Subcutaneous abdominal adipose tissue (tissue), 5 donors: ENCODE results near the gene SEMA6D.

Source experiments
- H3K27ac ChIP-seq: one replicate; pipeline ENCODE4 v1.7.0; 2013; ENCODE audit warnings: low read depth, mild to moderate bottlenecking, inconsistent platforms, low read length, moderate library complexity
- H3K27me3 ChIP-seq, 5 donors: one replicate each; pipeline ENCODE4 v1.7.0; 2013; ENCODE audit warnings: low read length in 5 of 5, inconsistent platforms in 1 of 5; ENCODE audit not compliant: control insufficient read depth in 5 of 5, insufficient read depth in 4 of 5
- H3K36me3 ChIP-seq, 5 donors: one replicate each; pipeline ENCODE4 v1.7.0; 2013; ENCODE audit warnings: low read length in 5 of 5; ENCODE audit not compliant: control insufficient read depth in 5 of 5, insufficient read depth in 5 of 5
- H3K4me1 ChIP-seq, 5 donors: one replicate each; pipeline ENCODE4 v1.7.0; 2013; ENCODE audit warnings: low read length in 5 of 5, mild to moderate bottlenecking in 3 of 5, moderate library complexity in 1 of 5; ENCODE audit not compliant: control insufficient read depth in 5 of 5, insufficient read depth in 5 of 5
- H3K4me3 ChIP-seq, 5 donors: one replicate each; pipeline ENCODE4 v1.7.0; 2013; ENCODE audit warnings: low read length in 5 of 5, low read depth in 1 of 5
- H3K9ac ChIP-seq, 5 donors: one replicate each; pipeline ENCODE4 v1.7.0; 2013; ENCODE audit warnings: low read length in 5 of 5, mild to moderate bottlenecking in 4 of 5, moderate library complexity in 3 of 5
- H3K9me3 ChIP-seq, 5 donors: one replicate each; pipeline ENCODE4 v1.7.0; 2013; ENCODE audit warnings: low read length in 5 of 5; ENCODE audit not compliant: control insufficient read depth in 5 of 5
- donor health status: healthy.
- donor health status: healthy.
- donor health status: healthy.
- donor health status: healthy.
- donor health status: healthy.

The SEMA6D gene

GRCh38 chr15:47688573-47689086, 28.7 kb upstream of the SEMA6D start:
- H3K27me3 ChIP-seq = no peaks in the 10 kb centered on the region
- no peaks in the 10 kb centered on the region for H3K4me1 ChIP-seq
- H3K27ac ChIP-seq = no peak overlapping the region
- no peaks in the 10 kb centered on the region for H3K36me3 ChIP-seq
- no peak overlapping the region for H3K9ac ChIP-seq
- H3K4me3 ChIP-seq = no peak overlapping the region
- no peaks in the 10 kb centered on the region for H3K9me3 ChIP-seq

GRCh38 chr15:47689660-47690059, 27.6 kb upstream of the SEMA6D start:
- Histone ChIP-seq H3K4me3 (no peak overlapping the region), H3K9ac (no peak overlapping the region), H3K27me3 (no peaks in the 10 kb centered on the region), H3K36me3 (no peaks in the 10 kb centered on the region), H3K4me1 (no peaks in the 10 kb centered on the region), H3K9me3 (no peaks in the 10 kb centered on the region), H3K27ac (no peak overlapping the region)

- no peak overlapping the region for H3K27ac ChIP-seq
- H3K4me3 ChIP-seq = no peak overlapping the region
- no peak overlapping the region for H3K9ac ChIP-seq
- H3K36me3 ChIP-seq = no peaks in the 10 kb centered on the region
- H3K9me3 ChIP-seq = no peaks in the 10 kb centered on the region
- no peaks in the 10 kb centered on the region for H3K27me3 ChIP-seq
- H3K4me1 ChIP-seq = no peaks in the 10 kb centered on the region
Measured at GRCh38 chr15:47691882-47692281, 25.4 kb upstream of the SEMA6D start.

- Histone ChIP-seq H3K4me3 (no peak overlapping the region), H3K27ac (no peak overlapping the region), H3K4me1 (no peaks in the 10 kb centered on the region), H3K9ac (no peak overlapping the region), H3K27me3 (no peaks in the 10 kb centered on the region), H3K9me3 (no peaks in the 10 kb centered on the region), H3K36me3 (no peaks in the 10 kb centered on the region)
Measured at GRCh38 chr15:47696351-47696750, 21.0 kb upstream of the SEMA6D start.

GRCh38 chr15:47705281-47705997, 11.9 kb upstream of the SEMA6D start:
- H3K9me3 ChIP-seq = no peaks in the 10 kb centered on the region
- no peak overlapping the region for H3K9ac ChIP-seq
- no peaks in the 10 kb centered on the region for H3K36me3 ChIP-seq
- no peak overlapping the region for H3K4me3 ChIP-seq
- H3K27me3 ChIP-seq = no peaks in the 10 kb centered on the region
- no peak overlapping the region for H3K27ac ChIP-seq
- peaks cover 0 to 9% (median 0%) of the 10 kb centered on the region in 5 donors for H3K4me1 ChIP-seq

- no peaks in the 10 kb centered on the region for H3K9me3 ChIP-seq
Measured at GRCh38 chr15:47707391-47707790, 9.9 kb upstream of the SEMA6D start.

GRCh38 chr15:47708161-47708980, 8.9 kb upstream of the SEMA6D start:
- no peaks in the 10 kb centered on the region for H3K27me3 ChIP-seq
- no peaks in the 10 kb centered on the region for H3K36me3 ChIP-seq
- H3K9me3 ChIP-seq = no peaks in the 10 kb centered on the region
- peaks cover 0 to 13% (median 0%) of the 10 kb centered on the region in 5 donors for H3K4me1 ChIP-seq
- no peak overlapping the region for H3K9ac ChIP-seq
- no peak overlapping the region for H3K4me3 ChIP-seq
- no peak overlapping the region for H3K27ac ChIP-seq

More at GRCh38 chr15:47707391-47707790, 9.9 kb upstream of the SEMA6D start:
- no peak overlapping the region for H3K4me3 ChIP-seq
- H3K27ac ChIP-seq = no peak overlapping the region
- H3K27me3 ChIP-seq = no peaks in the 10 kb centered on the region
- H3K4me1 ChIP-seq = peaks cover 0 to 13% (median 0%) of the 10 kb centered on the region in 5 donors
- H3K9ac ChIP-seq = no peak overlapping the region
- no peaks in the 10 kb centered on the region for H3K36me3 ChIP-seq

GRCh38 chr15:47711655-47712054, 5.7 kb upstream of the SEMA6D start:
- peaks cover 0 to 26% (median 15%) of the 10 kb centered on the region in 5 donors for H3K4me1 ChIP-seq
- no peak overlapping the region for H3K27ac ChIP-seq
- H3K4me3 ChIP-seq = no peak overlapping the region
- H3K27me3 ChIP-seq = no peaks in the 10 kb centered on the region
- no peaks in the 10 kb centered on the region for H3K9me3 ChIP-seq
- H3K9ac ChIP-seq = no peak overlapping the region
- H3K36me3 ChIP-seq = no peaks in the 10 kb centered on the region

- Histone ChIP-seq H3K4me3 (peak overlapping the region in 2 of 5 donors; percentile 46 to 51), H3K9ac (no peak overlapping the region)
Measured at GRCh38 chr15:47715402-47715801, 1.9 kb upstream of the SEMA6D start.

GRCh38 chr15:47715856-47716445, 1.4 kb upstream of the SEMA6D start:
- H3K27me3 ChIP-seq = no peaks in the 10 kb centered on the region
- H3K9ac ChIP-seq = peak overlapping the region in 2 of 5 donors; percentile 14 to 64
- H3K4me3 ChIP-seq = peak overlapping the region; percentile 30 to 83 (median 51)
- H3K9me3 ChIP-seq = no peaks in the 10 kb centered on the region
- peak overlapping the region; percentile 64 for H3K27ac ChIP-seq
- peaks cover 3 to 47% (median 35%) of the 10 kb centered on the region in 5 donors for H3K4me1 ChIP-seq
- no peaks in the 10 kb centered on the region for H3K36me3 ChIP-seq

More at GRCh38 chr15:47715402-47715801, 1.9 kb upstream of the SEMA6D start:
- Histone ChIP-seq H3K4me1 (peaks cover under 1 to 47% (median 35%) of the 10 kb centered on the region in 5 donors), H3K27ac (no peak overlapping the region), H3K27me3 (no peaks in the 10 kb centered on the region), H3K36me3 (no peaks in the 10 kb centered on the region), H3K9me3 (no peaks in the 10 kb centered on the region)
